GM21390 (cell line): Measurements from ENCODE around the gene FTCD.
"Not testable (repeated sequence)": the region's sequence is repeated elsewhere in the genome, so short reads cannot be mapped to it uniquely, and the experiment has no call there.

Experiments
- ATAC-seq: cut with Tn5 transposase; IDR thresholded peaks from one replicate; pipeline ENCODE4 v1.9.1; 2021; ENCODE audit not compliant: unreplicated experiment

Gene FTCD

DNA sequence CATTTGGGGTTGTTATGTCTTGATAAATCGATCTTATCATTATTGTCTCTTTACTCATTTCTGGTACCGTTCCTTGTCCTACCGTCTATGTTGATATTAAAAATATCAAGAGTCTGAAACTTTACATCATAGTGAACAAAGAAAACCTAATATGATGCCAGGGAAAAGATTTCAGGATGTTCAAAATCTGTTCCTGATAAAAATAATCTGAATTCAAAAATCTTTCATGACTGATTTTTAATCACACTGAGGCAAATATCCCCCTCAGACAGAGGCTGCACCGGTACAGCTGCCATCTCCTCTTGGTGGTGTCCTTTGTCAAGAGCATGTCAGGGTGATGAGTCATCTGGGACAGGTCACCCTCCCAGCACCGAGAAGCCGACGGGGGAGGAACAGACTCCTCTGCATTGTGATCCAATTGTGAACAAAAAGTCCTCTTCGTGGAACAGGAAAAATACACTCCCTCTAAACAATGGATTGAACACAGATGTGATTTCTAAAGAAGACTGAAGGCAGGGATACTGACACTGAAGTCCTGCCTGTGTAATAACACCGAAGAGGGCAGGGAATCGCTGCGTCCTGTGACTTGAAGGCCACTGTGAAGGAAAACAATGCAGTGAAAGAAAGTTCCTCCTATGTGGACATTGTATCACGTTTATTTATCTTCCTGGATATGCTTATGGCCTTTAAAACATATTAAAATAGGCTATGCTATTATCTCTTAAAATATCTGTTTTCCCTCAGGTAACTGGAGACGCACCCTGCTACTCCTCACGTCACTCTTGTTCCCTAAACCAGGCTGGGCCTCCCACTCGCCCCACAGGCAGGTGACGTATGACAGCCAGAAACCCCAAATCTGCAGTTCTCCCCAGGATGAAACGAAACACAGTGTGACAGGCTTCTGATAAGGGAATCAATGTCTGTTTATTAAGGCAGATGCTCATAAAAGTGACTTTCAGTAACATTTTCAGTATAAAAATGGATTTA, 33.1 kb upstream of the FTCD start:
- no peak for ATAC-seq

DNA sequence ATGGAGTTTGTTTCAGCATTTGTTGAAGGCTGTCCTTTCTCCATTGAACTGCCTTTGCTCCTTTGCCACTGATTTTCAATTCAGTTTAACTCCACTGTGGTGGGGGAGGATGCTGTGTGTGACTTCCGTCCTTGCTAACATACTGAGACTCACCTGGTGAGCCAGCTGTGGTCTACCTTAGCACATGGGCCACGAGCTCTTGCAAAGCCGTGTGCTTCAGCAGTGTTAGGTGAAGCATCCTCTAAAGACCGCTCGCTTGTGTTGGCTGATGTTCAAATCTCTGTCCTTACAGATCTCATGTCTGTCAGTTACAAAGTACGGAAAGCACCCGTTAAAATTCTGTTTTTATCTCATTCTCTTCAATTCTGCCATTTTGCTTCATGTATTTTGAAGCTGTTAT, 32.4 kb upstream of the FTCD start:
- no peak for ATAC-seq

DNA sequence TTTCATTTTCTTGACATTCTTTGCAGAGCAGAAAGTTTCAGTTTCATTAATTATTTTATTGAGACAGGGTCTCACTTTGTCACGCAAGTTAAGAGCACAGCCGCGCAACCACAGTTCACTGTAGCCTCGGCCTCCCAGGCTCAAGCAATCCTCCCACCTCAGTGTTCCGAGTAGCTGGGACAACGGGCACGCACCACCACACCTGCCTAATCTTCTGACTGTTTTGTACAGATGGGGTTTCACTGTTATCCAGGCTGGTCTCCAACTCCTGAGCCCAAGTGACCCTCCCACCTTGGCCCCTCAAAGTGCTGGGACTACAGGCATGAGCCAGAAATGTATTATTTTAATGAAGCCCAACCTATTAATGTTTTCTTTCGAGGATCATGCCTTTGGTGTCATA, 31.9 kb upstream of the FTCD start:
- ATAC-seq = no peak

DNA sequence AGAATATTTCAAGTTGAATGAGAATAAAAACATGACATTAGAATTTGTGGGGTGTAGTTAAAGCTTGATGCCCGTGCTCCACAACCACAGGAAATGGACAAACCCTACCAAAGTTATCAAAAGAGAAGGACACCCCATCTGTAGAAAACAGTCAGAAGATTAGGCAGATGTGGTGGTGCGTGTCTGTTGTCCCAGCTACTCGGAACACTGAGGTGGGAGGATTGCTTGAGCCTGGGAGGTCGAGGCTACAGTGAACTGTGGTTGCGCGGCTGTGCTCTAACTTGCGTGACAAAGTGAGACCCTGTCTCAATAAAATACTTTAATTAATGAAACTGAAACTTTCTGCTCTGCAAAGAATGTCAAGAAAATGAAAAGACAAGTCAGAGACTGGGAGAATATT, 30.3 kb upstream of the FTCD start:
- no peak for ATAC-seq

DNA sequence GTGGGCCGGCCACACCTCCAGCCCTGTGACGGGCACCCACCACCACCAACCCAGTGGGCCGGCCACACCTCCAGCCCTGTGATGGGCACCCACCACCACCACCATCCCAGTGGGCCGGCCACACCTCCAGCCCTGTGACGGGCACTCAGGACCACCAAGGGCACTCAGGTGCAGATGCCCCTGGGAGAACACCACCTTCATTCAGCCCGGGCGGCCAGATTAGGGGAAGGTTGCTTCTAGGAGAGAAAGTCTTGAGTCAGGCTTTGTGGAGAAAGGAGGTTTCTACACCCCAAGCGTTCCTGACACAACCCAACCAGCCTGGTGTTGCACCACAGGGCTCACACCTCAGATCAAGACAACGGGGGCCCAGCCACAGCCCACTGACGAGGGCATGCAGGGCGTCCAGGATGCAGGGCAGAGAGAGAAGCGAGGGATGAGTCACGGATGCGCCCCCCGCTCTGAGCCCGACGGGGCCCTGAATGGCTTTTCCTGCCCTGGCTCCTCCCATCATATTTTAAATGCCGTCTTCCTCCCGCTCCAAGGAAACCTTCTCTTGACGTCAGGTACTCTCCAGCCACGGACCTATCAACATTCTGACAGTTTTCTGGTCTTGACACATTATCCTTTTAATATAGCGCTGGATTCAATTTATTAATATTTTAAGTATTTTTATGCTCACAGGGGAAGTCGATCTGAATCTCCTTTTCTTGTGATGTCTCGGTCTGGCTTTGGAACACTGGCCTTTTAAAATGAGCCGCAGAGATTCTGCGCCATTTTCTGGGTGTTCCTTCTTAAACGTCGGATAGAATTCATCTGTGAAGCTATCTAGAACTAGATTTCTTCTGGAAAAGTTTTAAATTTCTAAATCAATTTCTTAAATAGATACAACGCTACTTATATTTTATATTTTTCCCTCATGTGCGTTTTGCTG, 29.5 kb upstream of the FTCD start:
- peak; percentile 53 for ATAC-seq

DNA sequence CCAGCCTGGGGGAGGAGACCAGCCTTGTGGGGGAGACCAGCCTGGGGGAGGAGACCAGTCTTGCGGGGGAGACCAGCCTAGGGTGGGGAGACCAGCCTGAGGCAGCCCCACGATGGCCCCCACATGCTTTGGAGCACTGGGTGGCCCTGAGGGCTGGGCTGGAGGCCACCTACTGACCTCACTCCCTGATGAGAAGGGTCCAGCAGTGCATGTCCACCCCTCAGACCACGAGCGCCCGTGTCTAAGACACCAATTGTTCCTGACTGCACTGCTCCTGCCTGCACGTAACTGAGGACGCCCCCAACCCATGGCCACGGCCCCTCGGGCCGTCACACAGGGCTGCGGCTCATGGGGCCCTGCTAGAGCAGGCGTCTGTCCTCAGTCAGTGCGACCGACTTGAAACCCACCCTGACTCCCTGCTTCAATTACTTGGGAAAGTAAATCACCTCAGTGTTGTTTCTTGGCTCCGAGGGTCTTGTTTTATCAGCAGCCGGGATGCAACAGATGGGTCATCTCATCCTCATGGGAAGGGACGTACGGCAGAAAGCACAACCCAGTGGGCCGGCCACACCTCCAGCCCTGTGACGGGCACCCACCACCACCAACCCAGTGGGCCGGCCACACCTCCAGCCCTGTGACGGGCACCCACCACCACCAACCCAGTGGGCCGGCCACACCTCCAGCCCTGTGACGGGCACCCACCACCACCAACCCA, 28.7 kb upstream of the FTCD start, which contains the start of gene SPATC1L:
Gene SPATC1L (minus strand): TSS at position 550 of the 715 bp plus-strand sequence. CDS start 1,643 bp downstream, outside the sequence.
- ATAC-seq = peak; percentile 53

DNA sequence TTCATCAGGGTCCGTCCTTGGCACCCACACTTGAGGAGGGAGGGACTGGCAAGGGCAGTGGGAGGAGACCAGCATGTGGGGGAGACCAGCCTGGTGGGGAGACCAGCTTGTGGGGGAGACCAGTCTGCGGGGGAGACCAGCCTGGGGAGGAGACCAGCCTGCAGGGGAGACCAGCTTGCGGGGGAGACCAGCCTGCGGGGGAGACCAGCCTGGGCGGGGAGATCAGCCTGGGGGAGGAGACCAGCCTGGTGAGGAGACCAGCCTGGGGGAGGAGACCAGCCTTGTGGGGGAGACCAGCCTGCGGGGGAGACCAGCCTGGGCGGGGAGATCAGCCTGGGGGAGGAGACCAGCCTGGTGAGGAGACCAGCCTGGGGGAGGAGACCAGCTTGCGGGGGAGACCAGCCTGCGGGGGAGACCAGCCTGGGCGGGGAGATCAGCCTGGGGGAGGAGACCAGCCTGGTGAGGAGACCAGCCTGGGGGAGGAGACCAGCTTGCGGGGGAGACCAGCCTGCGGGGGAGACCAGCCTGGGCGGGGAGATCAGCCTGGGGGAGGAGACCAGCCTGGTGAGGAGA, 28.0 kb upstream of the FTCD start:
- ATAC-seq = not testable (repeated sequence)

DNA sequence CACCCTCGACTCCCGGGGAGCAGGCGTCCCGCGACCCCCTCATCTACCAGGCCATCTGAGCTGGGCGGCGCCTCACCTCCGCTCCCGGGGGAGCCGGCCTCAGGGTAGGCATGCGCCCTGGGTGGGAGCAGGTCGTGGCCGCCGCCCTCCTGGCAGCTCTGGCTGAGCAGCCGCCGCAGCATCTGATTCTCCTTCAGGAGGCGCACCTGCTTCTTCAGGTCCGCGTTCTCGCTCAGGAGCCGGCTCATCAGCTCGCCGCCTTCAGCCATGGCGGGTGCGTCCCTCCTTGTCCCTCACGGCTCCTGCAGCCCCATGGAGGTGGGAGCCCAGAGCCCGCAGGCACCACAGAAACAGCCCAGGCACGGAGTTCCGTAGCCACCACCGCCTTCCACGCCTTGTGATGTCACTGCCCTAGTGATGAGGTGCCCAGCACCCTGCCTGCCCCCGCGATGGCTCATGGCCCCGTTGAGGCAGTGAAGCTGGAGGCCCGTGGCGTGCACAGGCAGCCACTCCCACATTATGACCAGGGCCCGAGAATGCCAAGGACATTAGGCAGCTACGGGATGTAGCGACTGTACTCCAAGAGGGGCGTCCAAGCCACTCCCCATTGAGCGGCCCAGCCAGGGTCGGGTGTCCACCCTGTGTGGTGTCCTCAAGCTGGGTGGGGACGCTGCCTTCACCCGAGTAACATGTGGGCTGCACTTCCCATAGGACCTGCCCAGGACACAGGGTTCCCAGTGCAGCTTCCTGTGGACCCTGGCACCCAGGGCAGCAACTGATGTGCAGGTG, 27.4 kb upstream of the FTCD start:
- no peak for ATAC-seq

DNA sequence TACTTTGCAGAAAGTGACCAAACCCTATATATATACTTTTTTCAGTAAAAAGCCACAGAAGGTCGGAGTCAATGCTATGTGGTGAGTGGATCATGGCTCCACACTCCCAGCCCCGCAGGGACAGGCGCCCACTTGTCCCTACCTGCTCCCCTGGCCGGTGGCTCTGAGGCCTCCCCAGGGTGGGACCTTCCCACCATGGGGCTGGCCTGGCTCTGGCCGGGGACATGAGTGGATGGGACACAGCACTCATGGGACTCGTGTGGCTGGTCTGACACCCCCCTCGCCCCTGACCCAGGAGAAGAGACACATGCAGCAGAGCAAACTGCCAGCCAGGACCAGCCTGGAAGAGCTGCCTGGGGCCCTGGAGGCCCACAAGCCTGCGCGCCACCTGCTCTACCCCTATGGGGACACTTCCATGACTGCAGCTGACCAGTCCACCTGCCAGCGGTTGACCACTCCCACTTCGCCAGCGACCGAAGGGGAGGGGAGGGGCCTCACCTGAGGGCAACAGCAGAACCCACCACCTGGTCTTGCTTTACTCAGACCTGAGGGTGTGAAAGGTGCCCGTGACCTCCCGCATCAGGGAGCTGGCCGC, 26.7 kb upstream of the FTCD start:
- no peak for ATAC-seq

DNA sequence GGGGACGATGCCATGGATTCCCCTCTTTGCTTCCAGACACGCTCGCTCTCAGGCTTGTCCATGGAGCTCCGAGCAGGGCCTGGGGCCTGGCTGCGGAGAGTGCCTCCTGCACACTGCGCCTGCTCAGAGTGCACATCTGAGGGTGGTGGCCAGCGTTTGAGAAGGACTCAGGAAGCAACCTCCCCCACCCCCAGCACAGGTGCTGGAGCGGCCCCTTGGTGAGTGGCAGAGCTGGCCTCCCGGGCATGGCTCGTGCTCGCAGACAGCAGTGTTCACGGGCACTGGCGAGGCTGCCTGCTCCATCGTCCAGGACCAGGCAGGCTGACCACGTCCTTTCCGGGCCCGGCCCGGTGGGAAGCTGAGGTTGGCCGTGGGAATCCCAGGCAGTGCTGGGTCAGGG, 26.1 kb upstream of the FTCD start:
- ATAC-seq = no peak

DNA sequence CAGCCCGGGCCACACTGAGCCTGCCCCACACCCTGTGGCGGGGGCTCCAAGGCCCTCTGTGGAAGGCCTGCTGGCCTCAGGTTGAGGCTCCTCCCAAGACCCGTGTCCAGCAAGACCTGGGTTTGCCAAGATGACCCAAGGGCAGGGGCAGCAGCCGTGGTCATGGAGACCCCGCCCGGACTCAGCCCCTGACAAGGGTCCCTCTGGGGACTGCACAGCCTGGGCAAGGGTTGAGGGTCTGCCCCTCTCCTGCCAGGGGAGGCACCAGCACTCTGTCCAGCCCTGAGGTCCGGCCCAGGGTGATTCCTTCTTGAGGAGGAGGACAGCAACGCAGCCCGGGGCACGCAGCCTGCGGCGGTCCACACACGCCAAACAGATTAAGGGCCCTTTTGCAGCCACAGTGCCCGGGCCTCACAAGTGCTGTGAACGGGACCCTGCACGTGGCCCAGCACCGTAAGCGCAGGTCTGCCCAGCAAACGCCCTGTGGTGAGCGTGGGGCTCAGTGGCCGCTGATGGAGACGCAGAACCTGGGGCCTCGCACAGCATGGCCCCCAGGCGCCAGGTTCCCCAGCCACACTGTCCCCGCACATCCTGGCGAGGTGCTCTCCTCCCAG, 25.5 kb upstream of the FTCD start:
- ATAC-seq = no peak

DNA sequence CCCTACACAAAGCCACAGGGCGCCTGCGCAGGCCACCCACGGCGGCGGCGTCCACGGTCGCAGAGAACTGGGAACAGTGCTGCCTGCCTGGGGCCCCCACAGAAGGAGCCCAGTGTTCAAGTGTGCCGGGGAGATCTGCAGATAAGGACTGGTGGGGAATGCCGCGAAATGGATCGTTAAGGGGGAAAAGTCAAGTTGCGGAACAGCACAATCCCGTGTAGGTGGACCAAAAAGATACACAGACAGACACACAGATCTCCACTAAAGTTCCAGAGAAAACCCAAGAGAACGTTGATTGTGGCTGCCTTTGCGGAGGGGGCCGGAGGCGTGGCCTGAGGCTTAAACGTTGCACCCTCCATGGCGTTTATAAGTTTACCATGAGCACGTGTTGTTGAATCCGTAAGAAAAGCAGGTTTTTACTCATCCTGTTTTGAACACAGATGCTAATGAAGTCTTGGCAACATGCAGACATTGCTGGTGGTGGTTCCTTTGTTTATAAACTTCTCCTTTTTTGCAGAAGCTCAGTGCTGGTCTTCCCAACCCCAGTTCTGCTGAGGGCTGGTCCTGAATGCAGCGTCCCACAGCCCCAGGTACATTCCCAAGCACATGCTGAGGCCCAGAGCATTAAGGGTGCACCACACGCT, 24.8 kb upstream of the FTCD start:
- ATAC-seq = no peak

DNA sequence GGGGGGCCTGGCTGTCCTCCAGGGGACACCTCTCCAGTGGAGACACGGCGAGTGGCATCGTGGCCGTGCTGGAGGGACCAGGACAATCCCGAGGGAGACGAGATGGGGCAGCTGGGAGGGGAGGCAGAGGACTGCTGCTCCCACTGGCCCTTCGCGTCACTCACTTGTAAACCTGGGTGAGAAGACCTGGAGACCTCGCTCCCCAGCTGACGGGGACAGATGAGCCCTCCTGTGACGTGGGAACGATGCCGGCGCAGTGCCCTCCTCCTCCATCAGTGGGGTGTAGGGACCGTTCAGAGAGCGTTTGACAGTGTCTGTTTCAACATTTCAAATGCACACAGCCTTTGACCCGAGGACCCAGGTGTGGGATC, 24.3 kb upstream of the FTCD start:
- ATAC-seq = no peak

DNA sequence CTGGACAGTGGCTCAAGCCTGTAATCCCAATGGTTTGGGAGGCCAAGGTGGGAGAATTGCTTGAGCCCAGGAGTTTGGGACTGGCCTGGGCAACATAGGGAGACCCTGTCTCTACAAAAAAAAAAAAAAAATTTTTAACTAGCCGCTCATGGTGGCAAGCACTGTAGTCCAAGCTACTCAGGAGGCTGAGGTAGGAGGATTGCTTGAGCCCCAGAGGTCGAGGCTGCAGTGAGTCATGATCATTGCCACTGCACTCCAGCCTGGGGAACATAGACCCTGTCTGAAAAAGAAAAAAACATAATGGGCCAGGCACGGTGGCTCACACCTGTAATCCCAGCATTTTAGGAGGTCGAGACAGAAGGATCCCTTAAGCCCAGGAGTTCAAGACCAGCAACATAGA, 23.6 kb upstream of the FTCD start:
- no peak for ATAC-seq

DNA sequence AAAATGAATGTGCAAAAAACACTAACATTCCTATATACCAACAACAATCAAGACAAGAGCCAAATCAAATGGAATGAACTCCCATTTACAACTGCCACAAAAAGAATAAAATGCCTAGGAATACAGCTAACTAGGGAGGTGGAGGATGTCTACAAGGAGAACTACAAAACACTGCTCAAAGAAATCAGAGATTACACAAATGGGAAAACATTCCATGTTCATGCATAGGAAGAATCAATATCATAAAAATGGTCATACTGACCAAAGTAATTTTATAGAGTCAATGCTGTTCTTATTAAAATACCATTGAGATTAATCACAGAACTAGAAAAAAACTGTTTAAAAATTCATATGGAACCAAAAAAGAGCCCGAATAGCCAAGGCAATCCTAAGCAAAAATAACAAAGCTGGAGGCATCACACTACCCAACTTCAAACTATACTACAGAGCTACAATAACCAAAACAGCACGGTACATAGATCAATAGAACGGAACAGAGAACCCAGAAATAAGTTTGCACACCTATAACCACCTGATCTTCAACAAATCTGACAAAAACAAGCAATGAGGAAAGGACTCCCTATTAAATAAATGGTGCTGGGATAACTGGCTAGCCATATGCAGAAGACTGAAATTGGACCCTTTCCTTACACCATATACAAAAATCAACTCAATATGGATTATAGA, 21.2 kb upstream of the FTCD start:
- not testable (repeated sequence) for ATAC-seq

DNA sequence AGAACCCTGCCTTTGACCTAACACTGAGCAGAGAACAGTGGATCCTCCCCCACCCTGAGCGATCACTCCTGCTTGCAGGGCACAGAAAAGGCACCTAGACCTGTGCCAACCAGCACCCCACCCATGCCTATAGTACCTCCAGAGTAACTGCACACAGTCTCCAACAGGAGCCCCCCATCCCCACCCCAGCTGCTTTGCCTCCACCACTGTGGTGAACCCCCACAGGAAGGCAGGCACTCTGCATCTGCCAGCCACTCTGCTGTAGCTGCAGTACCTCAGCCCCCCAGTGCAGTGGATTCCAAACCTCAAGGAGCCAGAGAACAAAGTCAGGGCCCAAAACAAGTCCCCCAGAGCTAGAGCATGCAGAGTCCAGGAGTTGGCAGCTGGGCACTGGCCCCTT, 18.2 kb upstream of the FTCD start:
- no peak for ATAC-seq

DNA sequence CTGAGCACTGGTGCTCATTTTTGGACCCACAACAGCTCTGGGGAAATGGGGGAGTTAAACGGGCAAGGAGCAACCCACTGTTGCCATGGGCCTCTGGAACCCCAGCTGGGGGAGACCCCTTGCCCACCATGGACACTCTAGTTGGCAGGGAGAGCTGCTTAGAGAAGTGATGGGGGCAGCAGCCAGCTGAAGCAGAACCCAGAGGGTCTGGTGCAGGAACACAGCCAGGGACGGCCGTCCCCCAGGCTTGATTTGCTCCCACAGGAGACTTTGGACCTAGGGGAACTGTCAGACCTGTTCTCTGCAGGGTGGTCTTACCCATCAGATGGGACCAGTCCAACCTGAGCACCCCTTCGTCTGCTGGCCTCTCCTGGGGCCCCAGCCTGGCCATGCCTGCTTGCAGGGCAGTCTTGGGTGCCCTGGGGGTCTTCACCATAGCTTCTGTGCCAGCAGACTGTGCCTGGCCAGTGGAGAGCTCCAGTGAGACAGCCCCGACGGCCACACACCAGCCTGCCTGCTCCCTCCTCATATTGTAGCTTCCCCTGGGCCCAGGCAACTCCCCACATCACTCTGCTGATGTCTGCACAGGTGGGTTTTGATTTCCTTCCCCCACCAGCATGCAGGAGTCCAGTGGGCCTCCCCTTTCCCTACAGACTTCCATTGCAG, 17.6 kb upstream of the FTCD start:
- no peak for ATAC-seq
